KMS-11 (cell line): ENCODE results near the gene SEPHS2.
"Not testable (repeated sequence)": the region's sequence is repeated elsewhere in the genome, so short reads cannot be mapped to it uniquely, and the experiment has no call there.

ENCODE experiments used
- H2AFZ ChIP-seq: fragments of 200-600 bp; sonication (generic); 2 replicates; pipeline ENCODE4 v1.6.1; 2016; ENCODE audit warnings: antibody characterized with exemption, mixed run types, low read depth
- H3K27ac ChIP-seq: fragments of 200-600 bp; sonication (generic); 2 replicates; pipeline ENCODE4 v1.6.1; 2016; ENCODE audit warnings: mild to moderate bottlenecking, mixed run types
- H3K27me3 ChIP-seq: fragments of 200-600 bp; sonication (generic); 2 replicates; pipeline ENCODE4 v1.6.1; 2017; ENCODE audit warnings: mild to moderate bottlenecking, low read depth, mixed run types, moderate library complexity; ENCODE audit not compliant: insufficient read depth
- H3K36me3 ChIP-seq: fragments of 200-600 bp; sonication (generic); 2 replicates; pipeline ENCODE4 v1.6.1; 2017; ENCODE audit warnings: mild to moderate bottlenecking, mixed run types; ENCODE audit not compliant: insufficient read depth
- H3K4me1 ChIP-seq: fragments of 200-600 bp; sonication (generic); 2 replicates; pipeline ENCODE4 v1.6.1; 2016; ENCODE audit warnings: mild to moderate bottlenecking, low read depth, mixed run types; ENCODE audit not compliant: poor library complexity, severe bottlenecking
- H3K4me2 ChIP-seq: fragments of 200-600 bp; sonication (generic); 2 replicates; pipeline ENCODE4 v1.7.0; 2016; ENCODE audit warnings: mild to moderate bottlenecking, mixed run types
- H3K4me3 ChIP-seq: fragments of 200-600 bp; sonication (generic); IDR thresholded peaks from 2 replicates; pipeline ENCODE4 v1.6.1; 2017; ENCODE audit warnings: low read depth, low read length, mixed read lengths; ENCODE audit not compliant: insufficient read depth
- H3K79me2 ChIP-seq: fragments of 200-600 bp; sonication (generic); 2 replicates; pipeline ENCODE4 v1.6.1; 2016; ENCODE audit warnings: low read depth, mixed run types; ENCODE audit not compliant: insufficient read depth
- H3K9ac ChIP-seq: fragments of 200-600 bp; sonication (generic); 2 replicates; pipeline ENCODE4 v1.6.1; 2016; ENCODE audit warnings: mild to moderate bottlenecking, mixed run types
- H4K20me1 ChIP-seq: fragments of 200-600 bp; sonication (generic); 2 replicates; pipeline ENCODE4 v1.6.1; 2016; ENCODE audit warnings: mild to moderate bottlenecking, mixed run types; ENCODE audit not compliant: insufficient read depth
- CTCF ChIP-seq: fragments of 200-600 bp; sonication (generic); conservative IDR thresholded peaks from 2 replicates; pipeline ENCODE4 v1.6.1; 2017; ENCODE audit warnings: low read depth, mild to moderate bottlenecking, antibody characterized with exemption, low read length, moderate library complexity, mixed read lengths

The SEPHS2 gene

GRCh38 chr16:30456302-30456701 is 10.6 kb upstream of the SEPHS2 start:
- H3K27me3 ChIP-seq: no peaks in the 10 kb centered on the region
- no peak overlapping the region for H3K4me3 ChIP-seq
- H3K36me3 ChIP-seq: no peaks in the 10 kb centered on the region
- H2AFZ ChIP-seq: peak overlapping the region; percentile 11; the same call in 1 of the 2 replicates
- H3K4me2 ChIP-seq: peak overlapping the region; percentile 27; the same call in 1 of the 2 replicates
- H3K4me1 ChIP-seq: peaks cover 57% of the 10 kb centered on the region
- no peak overlapping the region for H3K9ac ChIP-seq
- no peaks in the 10 kb centered on the region for H4K20me1 ChIP-seq
- H3K79me2 ChIP-seq: no peaks in the 10 kb centered on the region
- 0 out of 2 replicates have a peak overlapping the region, but pooled peaks have one; percentile 3 for H3K27ac ChIP-seq
- no peak for TF ChIP-seq CTCF

GRCh38 chr16:30452709-30453580 is 7.3 kb upstream of the SEPHS2 start:
- not testable (repeated sequence) for H3K27ac ChIP-seq

GRCh38 chr16:30449116-30449435 is 3.4 kb upstream of the SEPHS2 start:
- Histone ChIP-seq H4K20me1 (no peaks in the 10 kb centered on the region), H3K9ac (no peak overlapping the region), H3K79me2 (peaks cover 11% of the 10 kb centered on the region), H3K27ac (no peak overlapping the region), H3K4me2 (no peak overlapping the region), H3K4me3 (no peak overlapping the region), H3K27me3 (no peaks in the 10 kb centered on the region), H3K36me3 (no peaks in the 10 kb centered on the region), H2AFZ (no peak overlapping the region), H3K4me1 (peaks cover 15% of the 10 kb centered on the region)
- no peak for TF ChIP-seq CTCF

More at GRCh38 chr16:30452709-30453580, 7.3 kb upstream of the SEPHS2 start:
- H3K79me2 ChIP-seq, H3K9ac ChIP-seq, H3K4me2 ChIP-seq, H3K27me3 ChIP-seq, H2AFZ ChIP-seq, H3K36me3 ChIP-seq, H3K4me3 ChIP-seq, H4K20me1 ChIP-seq: not testable (repeated sequence)
- H3K4me1 ChIP-seq: peaks cover 25% of the 10 kb centered on the region

GRCh38 chr16:30447512-30448226 is 2.0 kb upstream of the SEPHS2 start:
- peaks cover 16% of the 10 kb centered on the region for H3K4me1 ChIP-seq

More at GRCh38 chr16:30447512-30448226, 2.0 kb upstream of the SEPHS2 start:
- Histone ChIP-seq H3K27ac (no peak overlapping the region), H2AFZ (no peak overlapping the region), H3K79me2 (peaks cover 18% of the 10 kb centered on the region), H4K20me1 (no peaks in the 10 kb centered on the region), H3K27me3 (no peaks in the 10 kb centered on the region), H3K4me3 (no peak overlapping the region), H3K4me2 (no peak overlapping the region), H3K9ac (no peak overlapping the region), H3K36me3 (no peaks in the 10 kb centered on the region)
- TF ChIP-seq CTCF: no peak
